Testis (tissue), 3 donors: ENCODE data around the gene EHMT1. TPM values are rescaled to one million over a fixed set of nuclear protein-coding genes. Genes with fewer than 3 reads are reported as not detected.

Experiments
- DNase-seq: peaks from one replicate; pipeline ENCODE4 v3.0.0-alpha.2; 2019
- H3K27ac ChIP-seq, 2 donors: fragments of 200-600 bp; sonication (generic); one replicate each; pipeline ENCODE4 v1.5.1; 2019
- H3K27me3 ChIP-seq: fragments of 200-600 bp; sonication (generic); one replicate; pipeline ENCODE4 v1.5.1; 2019
- H3K36me3 ChIP-seq: fragments of 200-600 bp; sonication (generic); one replicate; pipeline ENCODE4 v1.5.1; 2017; ENCODE audit warnings: low read depth; ENCODE audit errors: missing control alignments
- H3K4me1 ChIP-seq: fragments of 200-600 bp; sonication (generic); one replicate; pipeline ENCODE4 v1.5.1; 2019
- H3K4me3 ChIP-seq, 2 donors: fragments of 200-600 bp; sonication (generic); one replicate each; pipeline ENCODE4 v1.5.1; 2017 to 2019
- H3K9me3 ChIP-seq: fragments of 200-600 bp; sonication (generic); one replicate; pipeline ENCODE4 v1.5.1; 2017
- POLR2A ChIP-seq: fragments of 450-650 bp; IDR thresholded peaks from one replicate; pipeline ENCODE4 v1.6.1; 2017; ENCODE audit warnings: antibody characterized with exemption, mild to moderate bottlenecking, moderate library complexity
- WGBS, 2 donors: methylation state at CpG; one replicate each; pipeline ENCODE4 v1.1.5; 2018; 5-methylcytosine and 5-hydroxymethylcytosine counted together
- intact Hi-C: fragments of 100-400 bp; cut with DNase I; formaldehyde crosslinking; loops from one replicate; pipeline ENCODE4 v1.15.1; 2023; ENCODE audit warnings: low total_unique reads
- polyA plus RNA-seq: library from polyadenylated mRNA; stranded (reverse); fragments of 350-450 nt; fragmentation: Illumina TruSeq; extraction: RNeasy Lipid Tissue Mini Kit (QIAGEN cat#74804); gene quantifications from one replicate; pipeline ENCODE4 v1.2.3, GENCODE V29; 2014; ENCODE audit warnings: low read depth, low replicate concordance; ENCODE audit not compliant: insufficient read depth
- total RNA-seq, 2 donors: library from RNA; depleted of rRNA; stranded (reverse); fragments of >200 nt; gene quantifications; one replicate each; pipeline ENCODE4 v1.2.3, GENCODE V29; 2016
- TF ChIP-seq, protein P1 (sequence below), 3 experiments: fragments of 450-650 bp in 2 of 3; fragments of 200-600 bp in 1 of 3; sonication (generic) in 1 of 3; IDR thresholded peaks; one replicate each; pipeline ENCODE4 v1.5.1; 2016 to 2019; ENCODE audit warnings: antibody characterized with exemption in 3 of 3, mild to moderate bottlenecking in 2 of 3, moderate library complexity in 1 of 3

The EHMT1 gene
- total and polyA plus RNA-seq, 3 donors from 2014 or later = 116 to 207 (median 193) TPM

- Histone ChIP-seq H3K4me3 (peak overlapping the region; percentile 63 to 66), H3K9me3 (no peaks in the 10 kb centered on the region), H3K27ac (peak overlapping the region in 1 of 2 donors; percentile 14), H3K27me3 (no peaks in the 10 kb centered on the region), H3K36me3 (no peaks in the 10 kb centered on the region), H3K4me1 (peaks cover 9% of the 10 kb centered on the region)
- 10 to 50% methylated on average over 3 to 38 of the region's 58 CpGs for WGBS, 2 donors
- DNase-seq = no peak
- intact Hi-C loops = no loop called here
- TF ChIP-seq, protein P1, sequence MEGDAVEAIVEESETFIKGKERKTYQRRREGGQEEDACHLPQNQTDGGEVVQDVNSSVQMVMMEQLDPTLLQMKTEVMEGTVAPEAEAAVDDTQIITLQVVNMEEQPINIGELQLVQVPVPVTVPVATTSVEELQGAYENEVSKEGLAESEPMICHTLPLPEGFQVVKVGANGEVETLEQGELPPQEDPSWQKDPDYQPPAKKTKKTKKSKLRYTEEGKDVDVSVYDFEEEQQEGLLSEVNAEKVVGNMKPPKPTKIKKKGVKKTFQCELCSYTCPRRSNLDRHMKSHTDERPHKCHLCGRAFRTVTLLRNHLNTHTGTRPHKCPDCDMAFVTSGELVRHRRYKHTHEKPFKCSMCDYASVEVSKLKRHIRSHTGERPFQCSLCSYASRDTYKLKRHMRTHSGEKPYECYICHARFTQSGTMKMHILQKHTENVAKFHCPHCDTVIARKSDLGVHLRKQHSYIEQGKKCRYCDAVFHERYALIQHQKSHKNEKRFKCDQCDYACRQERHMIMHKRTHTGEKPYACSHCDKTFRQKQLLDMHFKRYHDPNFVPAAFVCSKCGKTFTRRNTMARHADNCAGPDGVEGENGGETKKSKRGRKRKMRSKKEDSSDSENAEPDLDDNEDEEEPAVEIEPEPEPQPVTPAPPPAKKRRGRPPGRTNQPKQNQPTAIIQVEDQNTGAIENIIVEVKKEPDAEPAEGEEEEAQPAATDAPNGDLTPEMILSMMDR (IDR thresholded peaks at IDR 0.05) = no peak
- no peak for TF ChIP-seq POLR2A
Measured at GRCh38 chr9:137589441-137590122, 29.2 kb upstream of the EHMT1 start.

- Histone ChIP-seq H3K27me3 (no peaks in the 10 kb centered on the region), H3K27ac (no peak overlapping the region), H3K4me1 (peaks cover 9% of the 10 kb centered on the region), H3K36me3 (no peaks in the 10 kb centered on the region), H3K9me3 (no peaks in the 10 kb centered on the region), H3K4me3 (peak overlapping the region in 1 of 2 donors; percentile 66)
- 5% methylated on average over 4 of the region's 61 CpGs; no CpG with 5 or more reads in 1 of the 2 donors for WGBS, 2 donors
- intact Hi-C loops = no loop called here
- TF ChIP-seq, protein P1 (IDR thresholded peaks at IDR 0.05) = no peak
- TF ChIP-seq POLR2A = no peak
- DNase-seq = no peak
Measured at GRCh38 chr9:137590123-137590468, 28.7 kb upstream of the EHMT1 start.

GRCh38 chr9:137590469-137591383 lies 28.1 kb upstream of the EHMT1 start, which contains the start of gene ZMYND19:
ZMYND19 (minus strand) TSS chr9:137590512; CDS start chr9:137590263, 249 bp downstream.
- WGBS, 2 donors = 1 to 2% methylated on average over 14 to 97 of the region's 113 CpGs
- intact Hi-C loops = no loop called here
- H3K9me3 ChIP-seq = no peaks in the 10 kb centered on the region

DNA sequence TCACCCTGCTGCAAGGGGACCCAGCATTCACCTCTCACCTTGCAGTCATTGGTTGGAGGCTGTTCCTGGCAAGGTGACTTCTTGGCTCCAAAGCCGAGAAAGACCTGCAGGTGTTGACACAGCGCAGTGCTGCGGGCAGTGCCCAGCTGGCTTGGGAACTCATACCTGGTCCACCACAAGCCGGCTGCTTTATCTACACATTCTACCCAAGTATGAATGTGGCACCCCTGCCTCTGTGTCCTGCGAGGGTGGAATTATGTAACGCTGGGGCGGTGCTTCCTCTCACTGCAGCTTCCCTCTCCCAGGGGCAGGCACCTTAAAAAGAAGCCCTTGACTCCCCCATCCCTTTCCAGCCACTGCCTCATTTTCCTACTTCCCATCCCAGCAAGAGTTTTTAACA lies 26.0 kb upstream of the EHMT1 start:
- TF ChIP-seq, protein P1 (IDR thresholded peaks at IDR 0.05) = no peak
- TF ChIP-seq POLR2A = no peak
- intact Hi-C loops = no loop called here
- WGBS, 2 donors = 77 to 87% methylated on average over 3 to 7 of the region's 7 CpGs

More at GRCh38 chr9:137590469-137591383, 28.1 kb upstream of the EHMT1 start, which contains the start of gene ZMYND19:
- H3K36me3 ChIP-seq = no peaks in the 10 kb centered on the region
- TF ChIP-seq, protein P1 (IDR thresholded peaks at IDR 0.05) = peak in 1 of 3 experiments; percentile 8
- TF ChIP-seq POLR2A = no peak
- peak within 1 kb of the TSS; percentile 64 to 66 for H3K4me3 ChIP-seq
- peaks cover 9% of the 10 kb centered on the region for H3K4me1 ChIP-seq
- DNase-seq = peak; percentile 87
- no peaks in the 10 kb centered on the region for H3K27me3 ChIP-seq
- H3K27ac ChIP-seq = peak within 1 kb of the TSS in 1 of 2 donors; percentile 74

More for the DNA sequence above, 26.0 kb upstream of the EHMT1 start:
- Histone ChIP-seq H3K9me3 (no peaks in the 10 kb centered on the region), H3K27me3 (no peaks in the 10 kb centered on the region), H3K27ac (no peak overlapping the region), H3K36me3 (no peaks in the 10 kb centered on the region), H3K4me1 (peaks cover 9% of the 10 kb centered on the region), H3K4me3 (no peak overlapping the region)
- DNase-seq = no peak
